ENCODE results near the gene CSF3R. TPM values are rescaled to one million over a fixed set of nuclear protein-coding genes. Genes with fewer than 3 reads are reported as not detected.
"Not testable (repeated sequence)": the region's sequence is repeated elsewhere in the genome, so short reads cannot be mapped to it uniquely, and the experiment has no call there.

The CSF3R gene
- total RNA-seq, 1 experiment from 2014 or later: not detected

GRCh38 chr1:36486093-36486438 lies 3.4 kb upstream of the CSF3R start:
- no peak overlapping the region for H3K27ac ChIP-seq
- H3K36me3 ChIP-seq: no peaks in the 10 kb centered on the region
- no peak overlapping the region for H3K4me3 ChIP-seq
- DNase-seq (ENCODE audit: low read depth in 1 of 2, low spot score in 2 of 2): no peak
- H3K4me1 ChIP-seq (replicated peaks): no peaks in the 10 kb centered on the region
- 0 out of 2 replicates have a peak, but pooled peaks cover 4% of the 10 kb centered on the region for H3K9me3 ChIP-seq (replicated peaks)
- peaks cover 21% of the 10 kb centered on the region for H3K27me3 ChIP-seq (replicated peaks)

GRCh38 chr1:36484099-36484498 lies 1.4 kb upstream of the CSF3R start:
- H3K27ac ChIP-seq: no peak overlapping the region
- H3K9me3 ChIP-seq (replicated peaks): 0 out of 2 replicates have a peak, but pooled peaks cover 4% of the 10 kb centered on the region
- peaks cover 18% of the 10 kb centered on the region for H3K27me3 ChIP-seq (replicated peaks)
- no peaks in the 10 kb centered on the region for H3K4me1 ChIP-seq (replicated peaks)
- H3K4me3 ChIP-seq: no peak overlapping the region
- no peaks in the 10 kb centered on the region for H3K36me3 ChIP-seq
- no peak for DNase-seq (ENCODE audit: low read depth in 1 of 2, low spot score in 2 of 2)

GRCh38 chr1:36481771-36482723 lies 666 bp downstream of the CSF3R start:
- H3K4me1 ChIP-seq (replicated peaks): no peaks in the 10 kb centered on the region
- H3K4me3 ChIP-seq: no peak overlapping the region
- peaks cover 18% of the 10 kb centered on the region for H3K27me3 ChIP-seq (replicated peaks)
- no peak overlapping the region for H3K27ac ChIP-seq
- no peaks in the 10 kb centered on the region for H3K36me3 ChIP-seq
- H3K9me3 ChIP-seq (replicated peaks): 0 out of 2 replicates have a peak, but pooled peaks cover 4% of the 10 kb centered on the region
- DNase-seq (ENCODE audit: low read depth in 1 of 2, low spot score in 2 of 2): no peak

GRCh38 chr1:36481091-36481490 lies 1.6 kb downstream of the CSF3R start:
- Histone ChIP-seq H3K27ac (no peak overlapping the region), H3K4me1 (replicated peaks) (no peaks in the 10 kb centered on the region), H3K36me3 (no peaks in the 10 kb centered on the region), H3K9me3 (replicated peaks) (no peaks in the 10 kb centered on the region), H3K4me3 (no peak overlapping the region), H3K27me3 (replicated peaks) (peaks cover 8% of the 10 kb centered on the region; the same call in 1 of the 2 replicates)
- DNase-seq (ENCODE audit: low read depth in 1 of 2, low spot score in 2 of 2): no peak

- H3K4me3 ChIP-seq: no peak overlapping the region
- no peaks in the 10 kb centered on the region for H3K36me3 ChIP-seq
- no peak overlapping the region for H3K27ac ChIP-seq
- no peak for DNase-seq (ENCODE audit: low read depth in 1 of 2, low spot score in 2 of 2)
- H3K27me3 ChIP-seq (replicated peaks): peaks cover 5% of the 10 kb centered on the region; the same call in 1 of the 2 replicates
- H3K4me1 ChIP-seq (replicated peaks): no peaks in the 10 kb centered on the region
- no peaks in the 10 kb centered on the region for H3K9me3 ChIP-seq (replicated peaks)
Observed at GRCh38 chr1:36480161-36480560, 2.6 kb downstream of the CSF3R start.

GRCh38 chr1:36479505-36480051 lies 3.1 kb downstream of the CSF3R start:
- no peaks in the 10 kb centered on the region for H3K9me3 ChIP-seq (replicated peaks)
- no peaks in the 10 kb centered on the region for H3K4me1 ChIP-seq (replicated peaks)
- no peaks in the 10 kb centered on the region for H3K36me3 ChIP-seq
- DNase-seq (ENCODE audit: low read depth in 1 of 2, low spot score in 2 of 2): no peak
- no peak overlapping the region for H3K4me3 ChIP-seq
- no peak overlapping the region for H3K27ac ChIP-seq
- peaks cover 5% of the 10 kb centered on the region; the same call in 1 of the 2 replicates for H3K27me3 ChIP-seq (replicated peaks)

- not testable (repeated sequence) for H3K36me3 ChIP-seq; DNase-seq (ENCODE audit: low read depth in 1 of 2, low spot score in 2 of 2); H3K9me3 ChIP-seq (replicated peaks); H3K4me3 ChIP-seq; H3K4me1 ChIP-seq (replicated peaks); H3K27ac ChIP-seq; H3K27me3 ChIP-seq (replicated peaks)
Observed at GRCh38 chr1:36477615-36478014, 5.1 kb downstream of the CSF3R start.

- no peaks in the 10 kb centered on the region for H3K27me3 ChIP-seq (replicated peaks)
- H3K27ac ChIP-seq: no peak overlapping the region
- no peaks in the 10 kb centered on the region for H3K4me1 ChIP-seq (replicated peaks)
- no peaks in the 10 kb centered on the region for H3K9me3 ChIP-seq (replicated peaks)
- no peak for DNase-seq (ENCODE audit: low read depth in 1 of 2, low spot score in 2 of 2)
- H3K4me3 ChIP-seq: no peak overlapping the region
- no peaks in the 10 kb centered on the region for H3K36me3 ChIP-seq
Observed at GRCh38 chr1:36476945-36477344, 5.8 kb downstream of the CSF3R start.

DNA sequence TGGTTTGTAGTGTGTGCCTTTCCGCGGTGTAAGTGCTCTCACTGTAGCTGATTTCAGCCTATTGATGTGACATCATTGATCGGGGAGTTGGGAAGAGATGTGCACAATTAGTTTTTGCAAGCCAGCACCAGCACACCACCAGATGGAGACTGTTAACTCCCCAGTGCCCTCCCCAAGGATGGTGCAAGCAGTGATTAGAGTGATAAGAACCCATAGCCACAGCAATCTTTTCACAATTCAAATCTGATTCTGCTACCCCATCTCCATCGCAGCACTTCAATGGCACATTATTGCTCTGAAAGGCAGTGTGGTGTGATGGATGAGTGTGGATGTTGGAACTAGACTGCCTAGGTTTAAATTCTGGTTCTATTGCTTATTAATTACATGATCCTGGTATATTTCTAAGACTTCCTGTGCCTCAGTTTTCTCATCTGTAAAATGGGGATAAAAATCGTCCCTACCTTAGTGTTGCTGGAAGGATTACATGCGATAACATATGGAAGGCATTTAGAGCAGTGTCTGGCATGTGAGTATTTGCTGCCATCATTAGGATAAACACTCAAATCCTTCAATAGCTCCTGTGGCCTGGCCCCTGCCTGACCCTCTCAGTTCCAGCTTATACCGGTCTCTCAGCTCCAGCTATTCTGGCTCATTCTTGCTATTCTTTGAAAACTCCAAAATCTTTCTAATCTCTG lies 6.7 kb downstream of the CSF3R start:
- no peaks in the 10 kb centered on the region for H3K4me1 ChIP-seq (replicated peaks)
- no peak overlapping the region for H3K4me3 ChIP-seq
- no peaks in the 10 kb centered on the region for H3K36me3 ChIP-seq
- H3K27me3 ChIP-seq (replicated peaks): no peaks in the 10 kb centered on the region
- no peak overlapping the region for H3K27ac ChIP-seq
- no peaks in the 10 kb centered on the region for H3K9me3 ChIP-seq (replicated peaks)
- DNase-seq (ENCODE audit: low read depth in 1 of 2, low spot score in 2 of 2): no peak

GRCh38 chr1:36475341-36475740 lies 7.4 kb downstream of the CSF3R start:
- Histone ChIP-seq H3K27ac (no peak overlapping the region), H3K4me3 (no peak overlapping the region), H3K4me1 (replicated peaks) (no peaks in the 10 kb centered on the region), H3K27me3 (replicated peaks) (no peaks in the 10 kb centered on the region), H3K36me3 (no peaks in the 10 kb centered on the region), H3K9me3 (replicated peaks) (no peaks in the 10 kb centered on the region)
- no peak for DNase-seq (ENCODE audit: low read depth in 1 of 2, low spot score in 2 of 2)

- DNase-seq (ENCODE audit: low read depth in 1 of 2, low spot score in 2 of 2): no peak
- Histone ChIP-seq H3K27me3 (replicated peaks) (no peaks in the 10 kb centered on the region), H3K4me3 (no peak overlapping the region), H3K27ac (no peak overlapping the region), H3K36me3 (no peaks in the 10 kb centered on the region), H3K4me1 (replicated peaks) (no peaks in the 10 kb centered on the region), H3K9me3 (replicated peaks) (no peaks in the 10 kb centered on the region)
Observed at GRCh38 chr1:36472656-36473055, 10.1 kb downstream of the CSF3R start.

GRCh38 chr1:36471830-36472641 lies 10.7 kb downstream of the CSF3R start:
- Histone ChIP-seq H3K27me3 (replicated peaks) (no peaks in the 10 kb centered on the region), H3K27ac (no peak overlapping the region), H3K4me1 (replicated peaks) (no peaks in the 10 kb centered on the region), H3K36me3 (no peaks in the 10 kb centered on the region), H3K4me3 (no peak overlapping the region), H3K9me3 (replicated peaks) (no peaks in the 10 kb centered on the region)
- DNase-seq (ENCODE audit: low read depth in 1 of 2, low spot score in 2 of 2): no peak

DNA sequence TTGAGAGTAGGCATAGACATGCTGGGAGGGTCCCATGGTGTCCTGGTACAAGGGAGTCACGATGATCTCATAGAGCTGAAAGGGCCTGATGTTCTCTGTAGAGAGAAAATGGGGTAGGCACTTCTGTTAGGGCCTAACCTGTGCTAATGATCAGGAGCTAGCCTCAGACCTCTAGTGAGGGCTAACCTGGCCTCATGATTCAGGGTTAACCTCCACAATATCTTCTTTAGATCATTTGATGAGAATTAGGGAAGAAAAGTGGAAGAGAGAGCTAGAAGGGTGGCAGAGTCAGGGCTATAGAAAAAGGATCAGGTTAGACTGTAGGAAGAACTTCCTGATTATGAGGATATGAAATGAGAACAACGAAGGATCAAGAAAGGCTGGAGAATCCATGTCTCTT lies 13.6 kb downstream of the CSF3R start:
- DNase-seq (ENCODE audit: low read depth in 1 of 2, low spot score in 2 of 2): no peak
- Histone ChIP-seq H3K27ac (no peak overlapping the region), H3K4me1 (replicated peaks) (peaks cover 7% of the 10 kb centered on the region), H3K4me3 (no peak overlapping the region), H3K9me3 (replicated peaks) (no peaks in the 10 kb centered on the region), H3K36me3 (no peaks in the 10 kb centered on the region), H3K27me3 (replicated peaks) (no peaks in the 10 kb centered on the region)

Measured in SJSA1 (cell line).